IMR-90 (cell line): ENCODE data around the gene WDR46.

Source experiments
- MAFK ChIP-seq: IDR thresholded peaks from 2 replicates; pipeline ENCODE4 v1.6.1; 2012; ENCODE audit warnings: low read depth, low read length, improper control_type of control experiment
- MXI1 ChIP-seq: IDR thresholded peaks from 2 replicates; pipeline ENCODE4 v1.6.1; 2012; ENCODE audit warnings: low read depth, mild to moderate bottlenecking, low read length, moderate library complexity, borderline replicate concordance
- POLR2A ChIP-seq: IDR thresholded peaks from 2 replicates; pipeline ENCODE4 v1.6.1; 2012; ENCODE audit warnings: mild to moderate bottlenecking, low read depth, low read length
- RCOR1 ChIP-seq: IDR thresholded peaks from 2 replicates; pipeline ENCODE4 v1.6.1; 2012; ENCODE audit warnings: mild to moderate bottlenecking, low read length, improper control_type of control experiment; ENCODE audit not compliant: insufficient replicate concordance
- TF ChIP-seq, protein P1 (sequence below): conservative IDR thresholded peaks from 2 replicates; pipeline ENCODE4 v1.5.1; 2012; ENCODE audit warnings: mild to moderate bottlenecking, low read depth, low read length, improper control_type of control experiment

DNA sequence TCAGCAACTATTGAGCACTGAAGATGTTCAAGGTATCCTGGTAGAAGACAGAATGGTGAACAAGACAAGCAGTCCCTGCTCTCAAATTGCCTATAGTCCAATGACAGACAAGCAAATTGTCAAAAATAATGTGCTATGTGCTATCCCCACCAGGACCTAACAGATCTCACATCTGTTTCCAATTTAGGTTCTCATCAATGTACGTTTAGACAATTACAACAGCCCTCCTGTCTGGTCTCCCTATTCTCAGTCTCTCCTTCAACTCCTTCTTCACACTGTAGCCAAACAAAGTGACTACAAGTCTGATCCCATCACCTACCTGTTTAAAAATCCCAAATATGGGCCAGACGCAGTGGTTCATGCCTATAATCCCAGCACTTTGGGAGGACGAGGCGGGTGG is 17.3 kb upstream of the WDR46 start:
- TF ChIP-seq, protein P1, sequence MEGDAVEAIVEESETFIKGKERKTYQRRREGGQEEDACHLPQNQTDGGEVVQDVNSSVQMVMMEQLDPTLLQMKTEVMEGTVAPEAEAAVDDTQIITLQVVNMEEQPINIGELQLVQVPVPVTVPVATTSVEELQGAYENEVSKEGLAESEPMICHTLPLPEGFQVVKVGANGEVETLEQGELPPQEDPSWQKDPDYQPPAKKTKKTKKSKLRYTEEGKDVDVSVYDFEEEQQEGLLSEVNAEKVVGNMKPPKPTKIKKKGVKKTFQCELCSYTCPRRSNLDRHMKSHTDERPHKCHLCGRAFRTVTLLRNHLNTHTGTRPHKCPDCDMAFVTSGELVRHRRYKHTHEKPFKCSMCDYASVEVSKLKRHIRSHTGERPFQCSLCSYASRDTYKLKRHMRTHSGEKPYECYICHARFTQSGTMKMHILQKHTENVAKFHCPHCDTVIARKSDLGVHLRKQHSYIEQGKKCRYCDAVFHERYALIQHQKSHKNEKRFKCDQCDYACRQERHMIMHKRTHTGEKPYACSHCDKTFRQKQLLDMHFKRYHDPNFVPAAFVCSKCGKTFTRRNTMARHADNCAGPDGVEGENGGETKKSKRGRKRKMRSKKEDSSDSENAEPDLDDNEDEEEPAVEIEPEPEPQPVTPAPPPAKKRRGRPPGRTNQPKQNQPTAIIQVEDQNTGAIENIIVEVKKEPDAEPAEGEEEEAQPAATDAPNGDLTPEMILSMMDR = no peak
- no peak for TF ChIP-seq POLR2A
- TF ChIP-seq MAFK = no peak
- TF ChIP-seq MXI1 = no peak
- TF ChIP-seq RCOR1 = no peak
